OCI-LY1 (cell line): ENCODE results near the gene WHAMM.

Experiments used
- H2AFZ ChIP-seq: fragments of 200-600 bp; sonication (generic), shearing (Covaris generic); 2 replicates; pipeline ENCODE4 v1.6.0; 2014; ENCODE audit warnings: antibody characterized with exemption, mild to moderate bottlenecking, low read length
- H3F3A ChIP-seq: fragments of 200-600 bp; sonication (generic), shearing (Covaris generic); 2 replicates; pipeline ENCODE4 v1.6.0; 2014; ENCODE audit warnings: mild to moderate bottlenecking, antibody characterized with exemption, low read length, moderate library complexity; ENCODE audit not compliant: insufficient read depth
- H3K27ac ChIP-seq: fragments of 200-600 bp; sonication (generic); 2 replicates; pipeline ENCODE4 v1.5.1; 2014; ENCODE audit warnings: low read length, mixed run types, mild to moderate bottlenecking, low read depth; ENCODE audit not compliant: poor library complexity, severe bottlenecking
- H3K27me3 ChIP-seq: fragments of 200-600 bp; sonication (generic); 2 replicates; pipeline ENCODE4 v1.6.0; 2014; ENCODE audit warnings: antibody characterized with exemption, mild to moderate bottlenecking, low read length, moderate library complexity; ENCODE audit not compliant: insufficient read depth
- H3K36me3 ChIP-seq: fragments of 200-600 bp; sonication (generic); 2 replicates; pipeline ENCODE4 v1.6.1; 2014; ENCODE audit warnings: mild to moderate bottlenecking, antibody characterized with exemption, low read length, moderate library complexity, mixed read lengths; ENCODE audit not compliant: insufficient read depth
- H3K4me1 ChIP-seq: fragments of 200-600 bp; sonication (generic); 2 replicates; pipeline ENCODE4 v1.5.1; 2014; ENCODE audit warnings: mild to moderate bottlenecking, low read length, moderate library complexity; ENCODE audit not compliant: insufficient read depth, severe bottlenecking
- H3K4me2 ChIP-seq: fragments of 200-600 bp; sonication (generic), shearing (Covaris generic); 2 replicates; pipeline ENCODE4 v1.6.1; 2014; ENCODE audit warnings: low read length
- H3K4me3 ChIP-seq: fragments of 200-600 bp; sonication (generic); 2 replicates; pipeline ENCODE4 v1.5.1; 2014; ENCODE audit warnings: low read length, low read depth, mild to moderate bottlenecking, mixed read lengths; ENCODE audit not compliant: poor library complexity, severe bottlenecking
- H3K79me2 ChIP-seq: fragments of 200-600 bp; shearing (Covaris generic); 2 replicates; pipeline ENCODE4 v1.6.1; 2016; ENCODE audit warnings: mixed run types, low read length, mixed read lengths; ENCODE audit not compliant: insufficient read depth
- H3K9ac ChIP-seq: fragments of 200-600 bp; sonication (generic), shearing (Covaris generic); 2 replicates; pipeline ENCODE4 v1.6.1; 2014; ENCODE audit warnings: mild to moderate bottlenecking, low read length, mixed read lengths
- H3K9me2 ChIP-seq: fragments of 200-600 bp; sonication (generic), shearing (Covaris generic); 2 replicates; pipeline ENCODE4 v1.6.1; 2014; ENCODE audit warnings: low read depth, mild to moderate bottlenecking, low read length, mixed read lengths
- H3K9me3 ChIP-seq: fragments of 200-600 bp; shearing (Covaris generic); 2 replicates; pipeline ENCODE4 v1.6.1; 2014; ENCODE audit warnings: low read length, mixed read lengths
- H4K20me1 ChIP-seq: fragments of 200-600 bp; sonication (generic), shearing (Covaris generic); 2 replicates; pipeline ENCODE4 v1.6.0; 2016; ENCODE audit warnings: mild to moderate bottlenecking, low read length; ENCODE audit not compliant: insufficient read depth
- CTCF ChIP-seq: fragments of 200-600 bp; sonication (generic), shearing (Covaris generic); IDR thresholded peaks from 2 replicates; pipeline ENCODE4 v1.5.1; 2017; ENCODE audit warnings: mild to moderate bottlenecking, antibody characterized with exemption, low read length, moderate library complexity, mixed read lengths
- EZH2 ChIP-seq: fragments of 200-600 bp; sonication (generic), shearing (Covaris generic); IDR thresholded peaks from 2 replicates; pipeline ENCODE4 v1.8.0; 2017; ENCODE audit warnings: borderline replicate concordance, mixed run types, mild to moderate bottlenecking, antibody characterized with exemption, low read length, moderate library complexity, mixed read lengths

Gene WHAMM

DNA sequence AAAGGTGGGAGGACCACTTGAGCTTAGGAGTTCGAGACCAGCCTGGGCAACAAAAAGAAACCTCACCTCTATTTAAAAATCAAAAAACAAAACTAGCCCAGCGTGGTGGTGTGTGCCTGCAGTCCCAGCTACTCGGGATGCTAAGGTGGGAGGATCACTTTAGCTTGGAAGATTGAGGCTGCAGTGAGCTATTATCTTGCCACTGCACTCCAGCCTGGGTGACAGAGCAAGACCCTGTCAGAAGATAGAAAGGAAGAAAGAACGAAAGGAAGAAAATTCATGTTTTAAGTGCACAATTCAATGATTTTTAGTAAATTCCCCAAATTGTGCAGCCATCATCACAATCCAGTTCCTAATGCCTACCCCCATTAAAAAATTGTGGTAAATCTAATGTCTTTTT is 11.3 kb upstream of the WHAMM start:
- H3K4me2 ChIP-seq: no peak overlapping the region
- TF ChIP-seq EZH2 (no peak), CTCF (no peak)

GRCh38 chr15:82798531-82799166 is 10.8 kb upstream of the WHAMM start:
- no peak for TF ChIP-seq EZH2
- TF ChIP-seq CTCF: no peak

More for the DNA sequence above, 11.3 kb upstream of the WHAMM start:
- Histone ChIP-seq H3K9me3 (peaks cover 6% of the 10 kb centered on the region), H3K27ac (no peak overlapping the region), H3K9me2 (no peaks in the 10 kb centered on the region), H3K4me3 (no peak overlapping the region), H3K4me1 (no peaks in the 10 kb centered on the region), H4K20me1 (no peaks in the 10 kb centered on the region), H3F3A (no peaks in the 10 kb centered on the region), H2AFZ (no peak overlapping the region), H3K79me2 (no peaks in the 10 kb centered on the region), H3K27me3 (no peaks in the 10 kb centered on the region; the same call in 1 of the 2 replicates), H3K36me3 (no peaks in the 10 kb centered on the region), H3K9ac (no peak overlapping the region)

GRCh38 chr15:82799183-82799841 is 10.1 kb upstream of the WHAMM start:
- no peaks in the 10 kb centered on the region for H4K20me1 ChIP-seq
- no peak overlapping the region for H3K9ac ChIP-seq
- H3K4me3 ChIP-seq: no peak overlapping the region
- H3K27me3 ChIP-seq: no peaks in the 10 kb centered on the region
- H2AFZ ChIP-seq: no peak overlapping the region
- no peaks in the 10 kb centered on the region for H3K36me3 ChIP-seq
- H3K27ac ChIP-seq: no peak overlapping the region
- H3K79me2 ChIP-seq: no peaks in the 10 kb centered on the region
- H3K4me2 ChIP-seq: no peak overlapping the region
- TF ChIP-seq EZH2 (no peak), CTCF (no peak)
- no peaks in the 10 kb centered on the region for H3K4me1 ChIP-seq
- H3F3A ChIP-seq: no peaks in the 10 kb centered on the region
- H3K9me3 ChIP-seq: no peaks in the 10 kb centered on the region
- H3K9me2 ChIP-seq: no peaks in the 10 kb centered on the region

More at GRCh38 chr15:82798531-82799166, 10.8 kb upstream of the WHAMM start:
- Histone ChIP-seq H3K4me2 (no peak overlapping the region), H3K9ac (no peak overlapping the region), H3K9me2 (no peaks in the 10 kb centered on the region), H3K27me3 (no peaks in the 10 kb centered on the region; the same call in 1 of the 2 replicates), H2AFZ (no peak overlapping the region), H3K27ac (no peak overlapping the region), H3K4me3 (no peak overlapping the region), H3K36me3 (no peaks in the 10 kb centered on the region), H3K79me2 (no peaks in the 10 kb centered on the region), H3K9me3 (peaks cover 6% of the 10 kb centered on the region), H3F3A (no peaks in the 10 kb centered on the region), H3K4me1 (no peaks in the 10 kb centered on the region), H4K20me1 (no peaks in the 10 kb centered on the region)
